SIG-M5 treated with dmso at 0.1 percent for 504 hours (cell line): Measurements from ENCODE around the gene TMEM19.
"Not testable (repeated sequence)": the region's sequence is repeated elsewhere in the genome, so short reads cannot be mapped to it uniquely, and the experiment has no call there.

ENCODE experiments used
- DNase-seq: peaks from one replicate; lab custom pipeline; 2025; ENCODE audit not compliant: unreplicated experiment; lab: John Stamatoyannopoulos, UW

TMEM19 gene

DNA sequence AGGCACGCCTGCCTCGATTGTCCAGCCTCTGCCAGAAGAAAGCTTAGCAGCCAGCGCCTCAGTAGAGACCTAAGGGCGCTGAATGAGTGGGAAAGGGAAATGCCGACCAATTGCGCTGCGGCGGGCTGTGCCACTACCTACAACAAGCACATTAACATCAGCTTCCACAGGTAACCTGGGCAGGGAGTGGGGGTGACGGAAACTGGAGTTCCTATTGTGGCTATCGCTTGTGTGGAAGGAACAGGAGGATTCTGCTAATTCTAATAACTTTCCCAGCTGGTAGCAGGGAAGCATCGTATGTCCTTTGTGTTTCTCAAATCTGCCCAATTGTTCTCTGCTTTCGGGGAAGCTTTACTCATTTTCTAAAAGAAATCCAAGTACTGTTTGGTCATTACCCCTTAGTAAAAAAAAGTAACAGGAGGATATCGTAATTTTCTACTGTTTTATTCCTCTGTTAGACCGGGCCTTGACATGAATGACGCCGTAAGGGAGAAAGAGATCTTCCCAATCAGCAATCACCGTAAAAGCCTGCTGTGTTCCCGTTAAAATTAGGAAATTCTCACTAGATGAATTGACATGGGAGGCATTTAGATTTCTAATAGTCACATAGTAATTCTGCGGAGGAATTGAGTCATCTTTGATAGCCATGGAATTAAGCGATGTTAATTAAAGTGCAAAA lies 21.3 kb upstream of the TMEM19 start:
- no peak for DNase-seq

DNA sequence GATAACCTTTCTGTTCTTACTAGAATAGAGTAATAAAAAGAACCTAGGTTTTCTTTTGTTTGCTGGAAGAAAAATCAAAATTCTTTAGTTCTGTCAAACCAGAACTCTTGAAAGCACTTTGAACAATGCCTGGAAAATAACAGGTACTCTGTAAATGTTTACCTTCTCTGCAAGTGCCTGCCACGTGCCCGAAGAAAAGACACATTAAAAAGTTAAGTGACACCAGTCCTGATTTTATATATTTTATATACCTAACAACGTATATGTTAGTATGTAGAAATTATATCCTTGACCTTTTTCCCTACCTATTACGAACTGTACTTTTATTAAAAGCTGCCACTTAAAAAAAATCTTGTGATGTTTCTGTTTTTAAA lies 20.8 kb upstream of the TMEM19 start:
- DNase-seq: no peak

DNA sequence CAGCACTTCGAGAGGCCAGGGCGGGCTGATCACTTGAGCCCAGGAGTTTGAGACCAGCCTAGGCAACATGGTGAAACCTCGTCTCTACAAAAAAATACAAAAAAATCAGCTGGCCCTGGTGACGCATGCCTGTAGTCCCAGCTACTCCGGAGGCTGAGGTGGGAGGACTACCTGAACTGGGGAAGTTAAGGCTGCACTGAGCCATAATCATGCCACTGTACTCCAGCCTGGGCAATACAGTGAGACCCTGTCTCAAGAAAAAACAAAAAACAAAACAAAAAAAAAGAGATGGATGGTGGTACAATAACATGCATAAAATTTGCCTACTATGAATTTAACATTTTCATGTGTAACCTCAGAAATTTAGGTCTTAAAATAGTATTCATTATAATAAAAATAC lies 19.6 kb upstream of the TMEM19 start:
- DNase-seq: no peak

- DNase-seq: no peak
These were observed 14.6 kb upstream of the TMEM19 start for GRCh38 chr12:71671311-71671710.

- DNase-seq: no peak
These were observed 14.1 kb upstream of the TMEM19 start for GRCh38 chr12:71671816-71672215.

- DNase-seq: no peak
These were observed 3.4 kb upstream of the TMEM19 start for GRCh38 chr12:71682466-71682865.

DNA sequence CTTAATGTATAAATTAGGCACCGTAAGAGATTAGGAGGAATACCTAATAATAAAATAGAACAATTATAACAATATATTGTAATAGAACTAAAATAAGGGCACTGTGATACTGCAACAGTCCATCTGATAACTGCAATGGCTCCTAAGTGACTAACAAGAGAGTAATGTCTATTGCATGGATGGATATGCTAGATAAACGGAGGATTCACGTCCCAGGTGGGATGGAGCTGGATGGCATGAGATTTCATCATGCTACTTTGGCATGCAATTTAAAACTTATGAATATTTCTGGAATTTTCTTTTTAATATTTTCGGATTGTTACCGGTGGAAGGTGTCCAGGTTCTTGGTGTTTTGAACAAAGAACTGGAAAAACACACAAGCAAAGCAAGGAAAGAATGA lies 2.2 kb upstream of the TMEM19 start:
- DNase-seq: no peak

DNA sequence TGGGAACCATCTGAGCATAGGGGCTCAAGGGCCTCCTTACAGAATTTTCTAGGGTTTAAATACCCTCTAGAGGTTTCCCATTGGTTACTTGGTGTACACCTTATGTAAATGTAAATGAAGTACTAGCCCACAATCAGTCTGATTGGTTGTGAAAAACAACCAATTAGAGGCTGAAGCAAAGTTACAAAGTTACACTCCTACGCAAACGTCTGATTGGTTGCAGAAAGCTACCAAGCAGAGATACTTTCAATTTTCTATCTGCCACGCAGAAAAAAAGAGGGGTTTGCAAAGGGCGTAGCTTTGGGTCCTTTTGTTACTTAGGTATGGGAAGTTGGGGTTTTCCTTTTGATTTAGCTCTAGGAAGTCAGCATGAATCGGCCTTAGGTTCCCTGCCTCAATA lies 1.8 kb upstream of the TMEM19 start:
- no peak for DNase-seq

DNA sequence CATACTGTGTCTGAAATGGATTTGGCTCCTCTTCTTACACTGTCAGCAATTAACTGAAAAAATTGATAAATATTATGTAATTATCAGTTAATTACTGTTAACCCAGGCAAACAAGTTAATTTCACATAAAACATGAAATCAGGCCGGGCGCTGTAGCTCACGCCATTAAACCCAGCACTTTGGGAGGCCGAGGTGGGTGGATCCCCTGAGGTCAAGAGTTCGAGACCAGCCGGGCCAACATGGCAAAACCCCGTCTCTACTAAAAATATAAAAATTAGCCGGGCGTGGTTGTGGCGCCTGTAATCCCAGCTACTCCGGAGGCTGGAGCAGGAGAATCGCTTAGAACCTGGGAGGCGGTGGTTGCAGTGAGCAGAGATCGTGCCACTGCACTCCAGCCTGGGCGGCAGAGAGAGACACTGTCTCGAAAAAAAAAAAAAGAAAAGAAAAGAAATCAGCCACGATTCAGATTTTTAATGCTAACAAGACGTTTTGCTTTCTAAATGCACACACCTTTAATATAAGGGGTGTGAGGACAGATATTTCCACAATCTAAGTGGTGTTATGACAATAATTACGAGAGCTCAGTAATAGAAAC lies 473 bp upstream of the TMEM19 start:
- DNase-seq: no peak

- peak; percentile 47 for DNase-seq
These were observed 760 bp downstream of the TMEM19 start for GRCh38 chr12:71686658-71687025.

GRCh38 chr12:71687172-71687571 lies 1.3 kb downstream of the TMEM19 start:
- DNase-seq: not testable (repeated sequence)

GRCh38 chr12:71688961-71689570 lies 3.2 kb downstream of the TMEM19 start:
- DNase-seq: no peak

- DNase-seq: no peak
These were observed 5.7 kb downstream of the TMEM19 start for GRCh38 chr12:71691504-71692129.

- no peak for DNase-seq
These were observed 7.2 kb downstream of the TMEM19 start for GRCh38 chr12:71693126-71693525.

- not testable (repeated sequence) for DNase-seq
These were observed 7.8 kb downstream of the TMEM19 start for GRCh38 chr12:71693651-71694050.

GRCh38 chr12:71694099-71694820 lies 8.4 kb downstream of the TMEM19 start:
- DNase-seq: no peak

DNA sequence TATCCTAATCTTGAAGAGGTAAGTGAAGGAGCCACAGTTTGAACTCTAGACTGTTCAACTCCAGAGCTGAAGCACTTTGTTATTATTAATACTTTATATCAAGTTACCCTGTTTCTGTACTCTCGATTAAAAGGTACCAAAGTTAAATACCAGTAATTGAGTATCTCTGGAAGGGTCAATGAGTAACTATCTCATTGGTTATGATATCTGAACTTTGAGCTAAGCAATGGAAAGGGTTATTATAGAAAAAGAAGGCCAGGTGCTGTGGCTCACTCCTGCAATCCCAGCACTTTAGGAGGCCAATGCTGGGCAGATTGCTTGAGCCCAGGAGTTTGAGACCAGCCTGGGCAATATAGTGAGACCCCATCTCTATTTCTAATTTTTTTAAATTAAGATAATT lies 9.9 kb downstream of the TMEM19 start:
- DNase-seq: no peak

- not testable (repeated sequence) for DNase-seq
These were observed 16.3 kb downstream of the TMEM19 start for GRCh38 chr12:71702181-71702580.

GRCh38 chr12:71702590-71702989 lies 16.7 kb downstream of the TMEM19 start:
- no peak for DNase-seq

- no peak for DNase-seq
These were observed 17.3 kb downstream of the TMEM19 start for GRCh38 chr12:71703206-71703605.

DNA sequence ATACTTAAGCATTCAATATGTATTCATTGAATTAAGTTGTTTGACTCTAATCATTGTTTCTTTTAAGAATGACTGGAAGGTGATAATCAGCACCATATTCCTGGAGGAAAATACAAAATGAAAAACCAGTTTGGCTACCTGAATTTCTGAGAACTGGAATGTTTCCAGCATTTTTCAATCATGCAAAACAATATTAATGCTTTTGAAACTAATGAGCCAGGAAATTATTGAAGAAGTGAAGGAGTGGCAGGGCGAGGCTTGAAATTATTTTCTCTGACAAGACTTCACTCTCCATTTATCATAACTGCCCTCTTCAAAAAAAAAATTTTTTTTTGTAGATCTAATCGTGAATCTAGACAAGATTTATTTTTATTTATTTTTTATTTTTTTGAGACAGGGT lies 19.0 kb downstream of the TMEM19 start:
- DNase-seq: no peak

GRCh38 chr12:71708658-71709057 lies 22.8 kb downstream of the TMEM19 start:
- no peak for DNase-seq
